HCT116 (cell line): Measurements from ENCODE around the gene CYP11A1. TPM values are rescaled to one million over a fixed set of nuclear protein-coding genes. Genes with fewer than 3 reads are reported as not detected.

Experiments used
- ATAC-seq: fragments of 200-7000 bp; cut with Tn5 transposase; 2 replicates; pipeline ENCODE4 v1.9.1; 2020; ENCODE audit warnings: mild to moderate bottlenecking, moderate library complexity
- BruUV-seq: library from RNA; stranded (reverse); fragments of 400-500 nt; replicated peaks from 2 replicates; lab custom pipeline; 2021; lab: Mats Ljungman, UMichigan
- CTCF ChIA-PET: fragments of 300-600 bp; sonication (Branson Sonifier 250); formaldehyde crosslinking; loops from one replicate; lab custom pipeline; 2021; ENCODE audit warnings: antibody characterized with exemption; lab: Charles Lee
- POLR2A ChIA-PET: fragments of 300-600, 350-600 bp; sonication (Branson Sonifier 250); formaldehyde crosslinking; loops from one replicate; lab custom pipeline; 2021; ENCODE audit warnings: antibody characterized with exemption; lab: Charles Lee
- RAD21 ChIA-PET, 2 experiments: fragments of 300-600 bp; sonication (Branson Sonifier 250); formaldehyde crosslinking; loops; one replicate each; lab custom pipeline; 2023; ENCODE audit warnings: low total read pairs in 2 of 2; ENCODE audit not compliant: uncharacterized antibody in 2 of 2, unreplicated experiment in 2 of 2, low non-redundant PET in 1 of 2; lab: Charles Lee
- DNase-seq: peaks from one replicate; pipeline ENCODE4 v3.0.0-alpha.2; 2010; ENCODE audit warnings: low read depth, low spot score
- H2AFZ ChIP-seq: fragments of 200-600 bp; shearing (Covaris generic), sonication (generic); 2 replicates; pipeline ENCODE4 v1.6.1; 2017; ENCODE audit warnings: low read depth, mixed run types, mixed read lengths, antibody characterized with exemption, low read length; ENCODE audit not compliant: poor library complexity, severe bottlenecking
- H3K27ac ChIP-seq: 2 replicates; pipeline ENCODE4 v1.5.1; 2012; ENCODE audit warnings: low read depth, low read length
- H3K27me3 ChIP-seq: fragments of 200-600 bp; sonication (generic); 2 replicates; pipeline ENCODE4 v1.6.1; 2016; ENCODE audit warnings: mixed run types, low read length, mixed read lengths; ENCODE audit not compliant: insufficient read depth
- H3K36me3 ChIP-seq, 2 experiments: fragments of 200-500 bp in 1 of 2; fragments of 200-600 bp in 1 of 2; sonication (Bioruptor generic) in 1 of 2; sonication (generic) in 1 of 2; 2 replicates each; pipeline versions ENCODE4 v1.5.1 to v1.6.1; 2014 to 2016; ENCODE audit warnings: low read length in 2 of 2, inconsistent platforms in 1 of 2, mixed read lengths in 1 of 2, mixed run types in 1 of 2; ENCODE audit not compliant: insufficient read depth in 2 of 2, control insufficient read depth in 1 of 2
- H3K4me1 ChIP-seq, 2 experiments: fragments of 200-600 bp in 1 of 2; sonication (generic) in 1 of 2; 2 replicates each; pipeline versions ENCODE4 v1.5.1 to v1.6.1; 2012 to 2017; ENCODE audit warnings: low read length in 2 of 2, inconsistent platforms in 1 of 2, mild to moderate bottlenecking in 1 of 2, mixed read lengths in 1 of 2, mixed run types in 1 of 2, moderate library complexity in 1 of 2; ENCODE audit not compliant: insufficient read depth in 2 of 2, control insufficient read depth in 1 of 2
- H3K4me2 ChIP-seq: fragments of 200-600 bp; sonication (generic); 2 replicates; pipeline ENCODE4 v1.6.1; 2017; ENCODE audit warnings: mixed run types, low read length, mixed read lengths
- H3K4me3 ChIP-seq, 2 experiments: fragments of 200-600 bp in 1 of 2; sonication (generic) in 1 of 2; replicated peaks in 1 of 2; 2 replicates each; pipeline ENCODE4 v1.5.1; 2011 to 2016; ENCODE audit warnings: low read length in 2 of 2, control low read depth in 1 of 2, low read depth in 1 of 2, mild to moderate bottlenecking in 1 of 2, mixed read lengths in 1 of 2, mixed run types in 1 of 2
- H3K79me2 ChIP-seq: fragments of 200-600 bp; sonication (generic); 2 replicates; pipeline ENCODE4 v1.6.1; 2017; ENCODE audit warnings: mild to moderate bottlenecking, mixed run types, low read length, moderate library complexity, mixed read lengths; ENCODE audit not compliant: insufficient read depth
- H3K9ac ChIP-seq: fragments of 200-600 bp; sonication (generic); 2 replicates; pipeline ENCODE4 v1.6.1; 2016; ENCODE audit warnings: low read length, mixed read lengths
- H3K9me2 ChIP-seq: fragments of 200-600 bp; sonication (generic), shearing (Covaris generic); 2 replicates; pipeline ENCODE4 v1.6.1; 2017; ENCODE audit warnings: mixed run types, mild to moderate bottlenecking, moderate library complexity; ENCODE audit not compliant: insufficient read depth
- H3K9me3 ChIP-seq, 2 experiments: fragments of 200-500 bp in 1 of 2; fragments of 200-600 bp in 1 of 2; sonication (Bioruptor generic) in 1 of 2; sonication (generic) in 1 of 2; 2 replicates each; pipeline ENCODE4 v1.6.1; 2014 to 2017; ENCODE audit warnings: low read length in 2 of 2, mixed read lengths in 2 of 2, inconsistent platforms in 1 of 2, low read depth in 1 of 2, mild to moderate bottlenecking in 1 of 2, mixed run types in 1 of 2, moderate library complexity in 1 of 2; ENCODE audit not compliant: control insufficient read depth in 1 of 2, insufficient read depth in 1 of 2
- H4K20me1 ChIP-seq: fragments of 200-600 bp; sonication (generic), shearing (Covaris generic); 2 replicates; pipeline ENCODE4 v1.6.1; 2017; ENCODE audit warnings: mixed run types, mild to moderate bottlenecking, moderate library complexity; ENCODE audit not compliant: insufficient read depth
- ATF3 ChIP-seq: IDR thresholded peaks from 2 replicates; pipeline ENCODE4 v1.6.1; 2012
- CBX3 ChIP-seq: IDR thresholded peaks from 2 replicates; pipeline ENCODE4 v1.6.1; 2012; ENCODE audit warnings: low read depth
- CEBPB ChIP-seq: IDR thresholded peaks from 2 replicates; pipeline ENCODE4 v1.6.1; 2012; ENCODE audit warnings: low read depth
- CTCF ChIP-seq, 3 experiments: fragments of 200-600 bp in 1 of 3; sonication (generic) in 1 of 3; IDR thresholded peaks in 2 of 3; conservative IDR thresholded peaks in 1 of 3; 2 replicates each; pipeline ENCODE4 v1.5.1; 2012 to 2017; ENCODE audit warnings: low read depth in 2 of 3, low read length in 2 of 3, antibody characterized with exemption in 1 of 3, borderline replicate concordance in 1 of 3, control low read depth in 1 of 3, mild to moderate bottlenecking in 1 of 3, mixed read lengths in 1 of 3, mixed run types in 1 of 3, moderate library complexity in 1 of 3; ENCODE audit not compliant: insufficient read depth in 1 of 3
- EGR1 ChIP-seq: IDR thresholded peaks from 2 replicates; pipeline ENCODE4 v1.6.1; 2012; ENCODE audit warnings: low read depth
- ELF1 ChIP-seq: IDR thresholded peaks from 2 replicates; pipeline ENCODE4 v1.6.1; 2012; ENCODE audit warnings: low read depth, borderline replicate concordance
- EZH2 ChIP-seq: fragments of 200-600 bp; sonication (generic); IDR thresholded peaks from 2 replicates; pipeline ENCODE4 v1.6.1; 2017; ENCODE audit warnings: antibody characterized with exemption, mixed run types
- EZH2phosphoT487 ChIP-seq: fragments of 200-600 bp; IDR thresholded peaks from 2 replicates; pipeline ENCODE4 v1.6.1; 2018; ENCODE audit warnings: antibody characterized with exemption, borderline replicate concordance
- POLR2AphosphoS5 ChIP-seq: IDR thresholded peaks from 2 replicates; pipeline ENCODE4 v1.6.1; 2011; ENCODE audit warnings: mild to moderate bottlenecking, low read depth, low read length, moderate library complexity
- RAD21 ChIP-seq: IDR thresholded peaks from 2 replicates; pipeline ENCODE4 v1.6.1; 2012; ENCODE audit warnings: low read depth, mild to moderate bottlenecking
- REST ChIP-seq: IDR thresholded peaks from 2 replicates; pipeline ENCODE4 v1.6.1; 2012; ENCODE audit warnings: low read depth
- SRF ChIP-seq: IDR thresholded peaks from 2 replicates; pipeline ENCODE4 v1.6.1; 2012; ENCODE audit warnings: low read depth
- TCF7L2 ChIP-seq: IDR thresholded peaks from 2 replicates; pipeline ENCODE4 v1.7.0; 2011; ENCODE audit warnings: borderline replicate concordance, inconsistent platforms; ENCODE audit not compliant: insufficient read depth, insufficient read length; ENCODE audit errors: extremely low read depth
- YY1 ChIP-seq: IDR thresholded peaks from 2 replicates; pipeline ENCODE4 v1.6.1; 2011; ENCODE audit warnings: low read length, low read depth, moderate library complexity, mild to moderate bottlenecking; ENCODE audit not compliant: insufficient replicate concordance; ENCODE audit errors: extremely low read depth
- intact Hi-C: fragments of 100-400 bp; cut with micrococcal nuclease; formaldehyde crosslinking; loops from 2 replicates; pipeline ENCODE4 v1.10.0; 2022
- total RNA-seq: library from RNA; stranded (reverse); gene quantifications from one replicate; pipeline ENCODE4 v1.2.1, GENCODE V29; 2021; ENCODE audit not compliant: unreplicated experiment
- TF ChIP-seq, protein P1 (sequence below): IDR thresholded peaks from 2 replicates; pipeline ENCODE4 v1.6.1; 2012
- TF ChIP-seq, protein P2 (sequence below): IDR thresholded peaks from 2 replicates; pipeline ENCODE4 v1.6.1; 2011; ENCODE audit warnings: mild to moderate bottlenecking, low read length, moderate library complexity; ENCODE audit not compliant: insufficient replicate concordance; ENCODE audit errors: extremely low read depth

CYP11A1 gene
- total RNA-seq, 1 experiment from 2014 or later, result 0.57 TPM

DNA sequence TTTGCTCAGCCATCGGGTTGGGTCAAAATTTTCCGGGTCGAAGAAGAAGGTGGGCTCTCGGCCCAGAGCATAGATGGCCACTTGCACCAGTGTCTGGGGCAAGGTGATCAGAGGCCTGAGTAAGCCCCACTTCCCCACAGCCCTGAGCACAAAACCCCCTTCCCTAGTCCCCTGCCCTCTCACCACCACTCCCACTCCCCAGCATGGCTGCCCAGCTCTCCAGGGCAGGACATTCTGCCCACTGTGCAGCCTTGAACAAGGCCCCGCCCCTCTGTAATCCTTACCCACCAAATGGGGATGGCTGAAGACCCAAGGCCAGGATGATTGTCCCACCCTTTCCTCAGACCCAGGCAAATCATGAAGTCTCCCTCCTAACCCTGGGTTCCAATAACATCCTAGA lies 28.8 kb downstream of the CYP11A1 start:
- no peaks in the 10 kb centered on the region for H3K9me2 ChIP-seq
- DNase-seq (no peak), ATAC-seq (no peak)
- H3K27ac ChIP-seq, result no peak overlapping the region
- TF ChIP-seq RAD21, result no peak
- no peak for TF ChIP-seq EGR1
- TF ChIP-seq, protein P1, sequence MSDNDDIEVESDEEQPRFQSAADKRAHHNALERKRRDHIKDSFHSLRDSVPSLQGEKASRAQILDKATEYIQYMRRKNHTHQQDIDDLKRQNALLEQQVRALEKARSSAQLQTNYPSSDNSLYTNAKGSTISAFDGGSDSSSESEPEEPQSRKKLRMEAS, result no peak
- TF ChIP-seq YY1, result no peak
- no peak for TF ChIP-seq POLR2AphosphoS5
- no peak for TF ChIP-seq SRF
- TF ChIP-seq EZH2phosphoT487, result no peak
- no peak for TF ChIP-seq EZH2
- TF ChIP-seq, protein P2, sequence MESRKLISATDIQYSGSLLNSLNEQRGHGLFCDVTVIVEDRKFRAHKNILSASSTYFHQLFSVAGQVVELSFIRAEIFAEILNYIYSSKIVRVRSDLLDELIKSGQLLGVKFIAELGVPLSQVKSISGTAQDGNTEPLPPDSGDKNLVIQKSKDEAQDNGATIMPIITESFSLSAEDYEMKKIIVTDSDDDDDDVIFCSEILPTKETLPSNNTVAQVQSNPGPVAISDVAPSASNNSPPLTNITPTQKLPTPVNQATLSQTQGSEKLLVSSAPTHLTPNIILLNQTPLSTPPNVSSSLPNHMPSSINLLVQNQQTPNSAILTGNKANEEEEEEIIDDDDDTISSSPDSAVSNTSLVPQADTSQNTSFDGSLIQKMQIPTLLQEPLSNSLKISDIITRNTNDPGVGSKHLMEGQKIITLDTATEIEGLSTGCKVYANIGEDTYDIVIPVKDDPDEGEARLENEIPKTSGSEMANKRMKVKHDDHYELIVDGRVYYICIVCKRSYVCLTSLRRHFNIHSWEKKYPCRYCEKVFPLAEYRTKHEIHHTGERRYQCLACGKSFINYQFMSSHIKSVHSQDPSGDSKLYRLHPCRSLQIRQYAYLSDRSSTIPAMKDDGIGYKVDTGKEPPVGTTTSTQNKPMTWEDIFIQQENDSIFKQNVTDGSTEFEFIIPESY, result no peak
- TF ChIP-seq ATF3, result no peak
- TF ChIP-seq REST, result no peak
- TF ChIP-seq CEBPB, result no peak
- TF ChIP-seq TCF7L2, result no peak
- no peak for TF ChIP-seq CTCF (IDR thresholded peaks at IDR 0.05 in 2 of 3, conservative IDR thresholded peaks at IDR 0.05 in 1 of 3; ENCODE audit: borderline replicate concordance in 1 of 3, insufficient read depth in 1 of 3, low read depth in 2 of 3, low read length in 2 of 3)
- TF ChIP-seq CBX3, result no peak
- TF ChIP-seq ELF1, result no peak
- no peaks in the 10 kb centered on the region for H4K20me1 ChIP-seq
- ChIA-PET POLR2A (no interaction called here), RAD21 (no interaction called here), CTCF (no interaction called here)
- no peaks in the 10 kb centered on the region for H3K4me1 ChIP-seq
- no peaks in the 10 kb centered on the region for H3K36me3 ChIP-seq
- BruUV-seq, result no TSS peak
- no peaks in the 10 kb centered on the region for H3K27me3 ChIP-seq
- no peak overlapping the region for H3K4me2 ChIP-seq
- no peak overlapping the region for H3K4me3 ChIP-seq
- H3K79me2 ChIP-seq, result no peaks in the 10 kb centered on the region
- no peak overlapping the region for H3K9ac ChIP-seq
- H3K9me3 ChIP-seq, result no peaks in the 10 kb centered on the region
- H2AFZ ChIP-seq, result no peak overlapping the region
- intact Hi-C loops, result no loop called here
